MM.1S (cell line): ENCODE data around the gene HOXB5.
A peak's percentile ranks its signal among the peaks of the same experiment; 100 is the strongest.

Experiments used
- CTCF ChIP-seq: fragments of 300-600 bp; sonication (generic); IDR thresholded peaks from 2 replicates; pipeline ENCODE4 v1.5.1; 2016; ENCODE audit warnings: antibody characterized with exemption, low read length, mixed read lengths
- EZH2 ChIP-seq: fragments of 300-600 bp; sonication (generic); optimal IDR thresholded peaks from 2 replicates; pipeline ENCODE3; 2017; ENCODE audit warnings: low read depth, mild to moderate bottlenecking, antibody characterized with exemption, low read length, mixed read lengths
- EZH2phosphoT487 ChIP-seq: fragments of 300-600 bp; sonication (generic); IDR thresholded peaks from 2 replicates; pipeline ENCODE4 v1.6.1; 2018; ENCODE audit warnings: antibody characterized with exemption, low read length

GRCh38 chr17:48601539-48602425 lies 8.2 kb upstream of the HOXB5 start:
- peak; percentile 76 for TF ChIP-seq EZH2
- TF ChIP-seq CTCF = no peak
- TF ChIP-seq EZH2phosphoT487 = no peak
